ENCODE results near the gene EXOC6B. TPM values are rescaled to one million over a fixed set of nuclear protein-coding genes. Genes with fewer than 3 reads are reported as not detected.

The EXOC6B gene
- total and polyA plus RNA-seq, 10 of the 15 experiments (the other 5 are each of a cell fraction or from before 2014, with no cell fraction given), result 0.23 to 2.2 (median 1.2) TPM

DNA sequence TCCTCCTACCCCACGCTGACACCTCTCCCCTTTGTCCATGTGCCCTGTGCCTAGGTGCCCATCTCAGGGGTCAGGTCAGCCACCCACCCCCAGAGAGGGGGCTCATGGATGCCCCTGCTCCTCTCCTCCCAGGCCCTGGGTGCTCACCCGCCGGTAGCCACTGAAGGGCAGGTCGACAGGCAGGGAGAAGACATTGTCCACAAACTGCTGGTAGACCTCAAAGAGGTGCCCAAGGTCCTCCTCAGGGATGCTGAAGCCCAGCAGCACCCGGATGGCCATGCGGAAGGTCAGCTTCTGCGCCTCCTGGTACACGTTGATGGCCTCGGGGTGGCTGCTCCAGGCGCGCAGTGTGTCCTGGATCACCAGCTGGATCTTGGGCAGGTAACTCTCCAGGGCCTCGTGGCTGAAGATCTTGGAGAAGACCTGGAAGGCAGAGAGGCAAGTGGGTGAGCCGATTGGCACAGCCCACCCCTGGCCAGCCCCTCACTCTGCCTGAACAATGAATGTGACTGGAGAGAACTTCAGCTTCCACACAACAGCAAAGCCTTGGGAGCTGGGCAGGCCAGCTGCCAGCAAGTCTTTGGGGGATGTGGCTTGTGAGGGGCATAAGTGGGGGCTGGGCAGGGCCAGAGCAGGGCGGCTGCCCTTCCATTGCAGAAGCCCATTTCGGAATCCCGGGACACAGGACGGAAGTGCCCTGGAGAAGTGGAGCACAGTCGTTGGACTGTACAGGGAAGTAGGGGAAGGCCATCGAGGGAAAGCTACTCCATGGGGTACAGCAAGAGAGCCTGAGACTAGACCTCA lies 690.6 kb downstream of the EXOC6B start:
- in situ Hi-C loops (cut with MboI) (loop anchor here (25.0 kb wide), 1 partner anchor 848 kb away; no protein-coding TSS in a partner anchor), intact Hi-C loops (cut with micrococcal nuclease; ENCODE audit: unreplicated experiment) (loop anchor here (5.0 kb wide), 2 partner anchors 213 to 588 kb away; no protein-coding TSS in a partner anchor)
- ChIA-PET SMC1A (ENCODE audit: uncharacterized antibody, unreplicated experiment) (no interaction called here), RAD21 (ENCODE audit: unreplicated experiment) (no interaction called here), POLR2A (no interaction called here), CTCF (no interaction called here)
- Histone ChIP-seq H3K79me2 (ENCODE audit: control insufficient read depth, insufficient read depth, low read length) (no peaks in the 10 kb centered on the region), H4K20me1 (ENCODE audit: control insufficient read depth, insufficient read depth) (no peaks in the 10 kb centered on the region), H3K9me3 (replicated peaks; ENCODE audit: control insufficient read depth, insufficient read depth, low read length) (no peaks in the 10 kb centered on the region), H3K27me3 (replicated peaks in 1 of 2; ENCODE audit: control insufficient read depth in 2 of 2, insufficient read depth in 2 of 2, low read length in 1 of 2) (no peaks in the 10 kb centered on the region; a peak in 1 of 4 replicates), H3K9ac (ENCODE audit: control insufficient read depth, insufficient read depth, low read length) (no peak overlapping the region), H3K4me1 (ENCODE audit: control insufficient read depth, insufficient read depth, low read length) (no peaks in the 10 kb centered on the region), H3K4me2 (ENCODE audit: control insufficient read depth, insufficient read depth) (no peak overlapping the region), H3K27ac (ENCODE audit: control insufficient read depth, insufficient read depth) (no peak overlapping the region), H3K4me3 (no peak overlapping the region), H2AFZ (ENCODE audit: control insufficient read depth, low read depth, low read length) (no peak overlapping the region), H3K36me3 (ENCODE audit: control insufficient read depth in 2 of 2, insufficient read depth in 2 of 2, low read length in 1 of 2) (no peaks in the 10 kb centered on the region)
- no peak for DNase-seq (ENCODE audit: low read depth, low spot score)
- 39% methylated on average over 19 of the region's 19 CpGs for WGBS (ENCODE audit: insufficient coverage, insufficient replicate concordance, low lambda C conversion rate, missing lambda C conversion rate)
- ATAC-seq, result no peak
- no peak for FAIRE-seq
- BruUV-seq (replicated peaks), result no TSS peak
- TF ChIP-seq SUPT20H (IDR thresholded peaks at IDR 0.05; ENCODE audit: borderline replicate concordance, control insufficient read depth, low read depth, low read length) (no peak), KAT2A (conservative IDR thresholded peaks at IDR 0.05; ENCODE audit: control insufficient read depth, low read depth, low read length) (no peak), RFX5 (IDR thresholded peaks at IDR 0.05; ENCODE audit: low read depth, low read length) (no peak), STAT1 (conservative IDR thresholded peaks at IDR 0.05) (no peak), ZZZ3 (IDR thresholded peaks at IDR 0.05; ENCODE audit: control insufficient read depth, insufficient read length, low read depth) (no peak), CHD1 (IDR thresholded peaks at IDR 0.05; ENCODE audit: low read depth, low read length) (no peak), TBL1XR1 (IDR thresholded peaks at IDR 0.05; ENCODE audit: low read depth, low read length) (no peak), WRNIP1 (IDR thresholded peaks at IDR 0.05; ENCODE audit: borderline replicate concordance, low read depth, low read length) (no peak), POLR2A (IDR thresholded peaks at IDR 0.05; ENCODE audit: low read depth, low read length) (no peak)
- TF ChIP-seq, protein P1, sequence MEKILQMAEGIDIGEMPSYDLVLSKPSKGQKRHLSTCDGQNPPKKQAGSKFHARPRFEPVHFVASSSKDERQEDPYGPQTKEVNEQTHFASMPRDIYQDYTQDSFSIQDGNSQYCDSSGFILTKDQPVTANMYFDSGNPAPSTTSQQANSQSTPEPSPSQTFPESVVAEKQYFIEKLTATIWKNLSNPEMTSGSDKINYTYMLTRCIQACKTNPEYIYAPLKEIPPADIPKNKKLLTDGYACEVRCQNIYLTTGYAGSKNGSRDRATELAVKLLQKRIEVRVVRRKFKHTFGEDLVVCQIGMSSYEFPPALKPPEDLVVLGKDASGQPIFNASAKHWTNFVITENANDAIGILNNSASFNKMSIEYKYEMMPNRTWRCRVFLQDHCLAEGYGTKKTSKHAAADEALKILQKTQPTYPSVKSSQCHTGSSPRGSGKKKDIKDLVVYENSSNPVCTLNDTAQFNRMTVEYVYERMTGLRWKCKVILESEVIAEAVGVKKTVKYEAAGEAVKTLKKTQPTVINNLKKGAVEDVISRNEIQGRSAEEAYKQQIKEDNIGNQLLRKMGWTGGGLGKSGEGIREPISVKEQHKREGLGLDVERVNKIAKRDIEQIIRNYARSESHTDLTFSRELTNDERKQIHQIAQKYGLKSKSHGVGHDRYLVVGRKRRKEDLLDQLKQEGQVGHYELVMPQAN (conservative IDR thresholded peaks at IDR 0.05), result no peak
- TF ChIP-seq, protein P2, sequence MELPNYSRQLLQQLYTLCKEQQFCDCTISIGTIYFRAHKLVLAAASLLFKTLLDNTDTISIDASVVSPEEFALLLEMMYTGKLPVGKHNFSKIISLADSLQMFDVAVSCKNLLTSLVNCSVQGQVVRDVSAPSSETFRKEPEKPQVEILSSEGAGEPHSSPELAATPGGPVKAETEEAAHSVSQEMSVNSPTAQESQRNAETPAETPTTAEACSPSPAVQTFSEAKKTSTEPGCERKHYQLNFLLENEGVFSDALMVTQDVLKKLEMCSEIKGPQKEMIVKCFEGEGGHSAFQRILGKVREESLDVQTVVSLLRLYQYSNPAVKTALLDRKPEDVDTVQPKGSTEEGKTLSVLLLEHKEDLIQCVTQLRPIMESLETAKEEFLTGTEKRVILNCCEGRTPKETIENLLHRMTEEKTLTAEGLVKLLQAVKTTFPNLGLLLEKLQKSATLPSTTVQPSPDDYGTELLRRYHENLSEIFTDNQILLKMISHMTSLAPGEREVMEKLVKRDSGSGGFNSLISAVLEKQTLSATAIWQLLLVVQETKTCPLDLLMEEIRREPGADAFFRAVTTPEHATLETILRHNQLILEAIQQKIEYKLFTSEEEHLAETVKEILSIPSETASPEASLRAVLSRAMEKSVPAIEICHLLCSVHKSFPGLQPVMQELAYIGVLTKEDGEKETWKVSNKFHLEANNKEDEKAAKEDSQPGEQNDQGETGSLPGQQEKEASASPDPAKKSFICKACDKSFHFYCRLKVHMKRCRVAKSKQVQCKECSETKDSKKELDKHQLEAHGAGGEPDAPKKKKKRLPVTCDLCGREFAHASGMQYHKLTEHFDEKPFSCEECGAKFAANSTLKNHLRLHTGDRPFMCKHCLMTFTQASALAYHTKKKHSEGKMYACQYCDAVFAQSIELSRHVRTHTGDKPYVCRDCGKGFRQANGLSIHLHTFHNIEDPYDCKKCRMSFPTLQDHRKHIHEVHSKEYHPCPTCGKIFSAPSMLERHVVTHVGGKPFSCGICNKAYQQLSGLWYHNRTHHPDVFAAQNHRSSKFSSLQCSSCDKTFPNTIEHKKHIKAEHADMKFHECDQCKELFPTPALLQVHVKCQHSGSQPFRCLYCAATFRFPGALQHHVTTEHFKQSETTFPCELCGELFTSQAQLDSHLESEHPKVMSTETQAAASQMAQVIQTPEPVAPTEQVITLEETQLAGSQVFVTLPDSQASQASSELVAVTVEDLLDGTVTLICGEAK (IDR thresholded peaks at IDR 0.05; ENCODE audit: borderline replicate concordance), result no peak
- TF ChIP-seq, protein P3, sequence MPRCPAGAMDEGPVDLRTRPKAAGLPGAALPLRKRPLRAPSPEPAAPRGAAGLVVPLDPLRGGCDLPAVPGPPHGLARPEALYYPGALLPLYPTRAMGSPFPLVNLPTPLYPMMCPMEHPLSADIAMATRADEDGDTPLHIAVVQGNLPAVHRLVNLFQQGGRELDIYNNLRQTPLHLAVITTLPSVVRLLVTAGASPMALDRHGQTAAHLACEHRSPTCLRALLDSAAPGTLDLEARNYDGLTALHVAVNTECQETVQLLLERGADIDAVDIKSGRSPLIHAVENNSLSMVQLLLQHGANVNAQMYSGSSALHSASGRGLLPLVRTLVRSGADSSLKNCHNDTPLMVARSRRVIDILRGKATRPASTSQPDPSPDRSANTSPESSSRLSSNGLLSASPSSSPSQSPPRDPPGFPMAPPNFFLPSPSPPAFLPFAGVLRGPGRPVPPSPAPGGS (IDR thresholded peaks at IDR 0.05; ENCODE audit: borderline replicate concordance, insufficient read depth, low read depth, low read length, poor library complexity, severe bottlenecking), result no peak

Data from GM12878 (cell line).